ENCODE results near the gene ASCC1.

ASCC1 gene

GRCh38 chr10:72124989-72125388 lies 91.1 kb downstream of the ASCC1 start:
- no peak overlapping the region for H3K4me3 ChIP-seq (ENCODE audit: low read depth, low read length)
- TF ChIP-seq CTCF (IDR thresholded peaks at IDR 0.05; ENCODE audit: low read depth, low read length): no peak
- DNase-seq (ENCODE audit: low read depth, low spot score): peak; percentile 51
- in situ Hi-C loops (cut with HindIII; ENCODE audit: low sequenced_read_pairs): no loop called here

GRCh38 chr10:72124381-72124780 lies 91.7 kb downstream of the ASCC1 start:
- no peak overlapping the region for H3K4me3 ChIP-seq (ENCODE audit: low read depth, low read length)
- in situ Hi-C loops (cut with HindIII; ENCODE audit: low sequenced_read_pairs): no loop called here
- TF ChIP-seq CTCF (IDR thresholded peaks at IDR 0.05; ENCODE audit: low read depth, low read length): no peak
- no peak for DNase-seq (ENCODE audit: low read depth, low spot score)

- no peak overlapping the region for H3K4me3 ChIP-seq (ENCODE audit: low read depth, low read length)
- no peak for DNase-seq (ENCODE audit: low read depth, low spot score)
- in situ Hi-C loops (cut with HindIII; ENCODE audit: low sequenced_read_pairs): no loop called here
- TF ChIP-seq CTCF (IDR thresholded peaks at IDR 0.05; ENCODE audit: low read depth, low read length): no peak
Measured at GRCh38 chr10:72123616-72124015, 92.5 kb downstream of the ASCC1 start.

- in situ Hi-C loops (cut with HindIII; ENCODE audit: low sequenced_read_pairs): no loop called here
- no peak for DNase-seq (ENCODE audit: low read depth, low spot score)
- TF ChIP-seq CTCF (IDR thresholded peaks at IDR 0.05; ENCODE audit: low read depth, low read length): no peak
- H3K4me3 ChIP-seq (ENCODE audit: low read depth, low read length): no peak overlapping the region
Measured at GRCh38 chr10:72122221-72122620, 93.9 kb downstream of the ASCC1 start.

GRCh38 chr10:72121389-72121788 lies 94.7 kb downstream of the ASCC1 start:
- TF ChIP-seq CTCF (IDR thresholded peaks at IDR 0.05; ENCODE audit: low read depth, low read length): no peak
- no peak for DNase-seq (ENCODE audit: low read depth, low spot score)
- H3K4me3 ChIP-seq (ENCODE audit: low read depth, low read length): no peak overlapping the region
- in situ Hi-C loops (cut with HindIII; ENCODE audit: low sequenced_read_pairs): no loop called here

- no peak overlapping the region for H3K4me3 ChIP-seq (ENCODE audit: low read depth, low read length)
- TF ChIP-seq CTCF (IDR thresholded peaks at IDR 0.05; ENCODE audit: low read depth, low read length): no peak
- in situ Hi-C loops (cut with HindIII; ENCODE audit: low sequenced_read_pairs): no loop called here
- no peak for DNase-seq (ENCODE audit: low read depth, low spot score)
Measured at GRCh38 chr10:72116372-72116771, 99.7 kb downstream of the ASCC1 start.

All from astrocyte of the spinal cord (primary cell).